DMS114 treated with DMSO at 0.1 percent for 48 hours (cell line): ENCODE data around the gene ZNF10.

ENCODE experiments used
- DNase-seq: peaks from one replicate; lab custom pipeline; 2025; ENCODE audit not compliant: unreplicated experiment; lab: John Stamatoyannopoulos, UW

ZNF10 gene

GRCh38 chr12:133192847-133193246 lies 62.4 kb downstream of the ZNF10 start:
- DNase-seq, result no peak

DNA sequence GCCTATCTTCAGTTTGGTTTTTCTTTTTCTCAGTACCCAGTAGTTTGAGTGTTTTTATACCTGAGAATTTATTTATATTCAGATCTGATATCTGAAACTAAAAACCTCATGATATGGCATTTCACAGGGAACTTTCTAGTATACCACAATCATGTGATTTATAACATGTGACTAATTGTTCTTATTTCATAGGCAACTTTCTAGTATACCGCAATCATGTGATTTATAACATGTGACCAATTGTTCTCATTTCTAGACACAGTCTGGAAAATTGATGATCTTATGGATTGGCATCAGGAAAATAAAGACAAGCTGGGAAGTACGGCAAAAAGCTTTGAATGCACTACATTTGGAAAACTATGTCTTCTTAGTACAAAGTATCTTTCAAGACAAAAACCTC lies 71.5 kb downstream of the ZNF10 start:
- no peak for DNase-seq

- DNase-seq, result no peak
Observed at GRCh38 chr12:133202493-133203343, 72.3 kb downstream of the ZNF10 start.

- no peak for DNase-seq
Observed at GRCh38 chr12:133203344-133204263, 73.2 kb downstream of the ZNF10 start.

DNA sequence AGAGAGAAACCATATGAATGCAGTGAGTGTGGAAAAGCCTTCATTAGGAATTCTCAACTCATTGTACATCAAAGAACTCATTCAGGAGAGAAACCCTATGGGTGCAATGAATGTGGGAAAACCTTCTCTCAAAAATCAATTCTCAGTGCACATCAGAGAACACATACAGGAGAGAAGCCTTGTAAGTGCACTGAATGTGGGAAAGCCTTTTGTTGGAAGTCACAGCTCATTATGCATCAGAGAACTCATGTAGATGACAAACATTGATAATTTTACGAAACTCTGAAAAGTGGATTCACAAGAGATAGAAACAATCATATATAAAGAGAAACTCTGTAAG lies 73.8 kb downstream of the ZNF10 start:
- DNase-seq, result no peak

DNA sequence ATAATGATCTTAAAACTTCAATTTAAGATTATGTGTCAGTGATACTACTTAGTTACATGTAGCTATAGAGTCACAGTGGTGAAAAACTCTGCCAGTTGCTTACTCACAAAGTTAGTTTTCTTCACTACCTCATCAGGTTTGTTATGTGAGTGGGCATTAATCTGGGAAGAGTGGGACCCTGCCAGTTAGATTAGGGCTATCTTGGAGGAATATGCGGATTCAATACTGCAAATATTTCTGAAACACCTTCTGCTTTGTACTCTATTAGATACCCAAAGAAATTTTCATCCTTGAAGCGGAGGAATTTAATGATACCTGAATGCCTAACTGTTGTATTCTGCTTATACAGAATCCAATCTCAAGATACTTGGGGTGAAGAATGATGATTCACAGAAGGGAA lies 76.0 kb downstream of the ZNF10 start:
- no peak for DNase-seq
